Stimulated activated CD4-positive, alpha-beta T cell treated with anti-CD3 and anti-CD28 coated beads, Interleukin-15, amount 100 ng/mL, for 24 hours (primary cell): ENCODE results near the gene MRC2.
"Not testable (repeated sequence)": the region's sequence is repeated elsewhere in the genome, so short reads cannot be mapped to it uniquely, and the experiment has no call there.

Experiments used
- DNase-seq: peaks from one replicate; pipeline ENCODE4 v3.0.0-alpha.2; 2020

MRC2 gene

GRCh38 chr17:62627219-62627903 is at the start of gene MRC2:
Gene MRC2, plus strand, starts transcription at chr17:62627670. Its CDS starts 133 bp downstream, at chr17:62627803.
- peak; percentile 78 for DNase-seq

- DNase-seq = no peak
These were observed 48.5 kb upstream of the MRC2 start for GRCh38 chr17:62578757-62579487.

- DNase-seq = no peak
These were observed 46.5 kb upstream of the MRC2 start for GRCh38 chr17:62580947-62581346.

GRCh38 chr17:62581764-62582163 is 45.7 kb upstream of the MRC2 start:
- no peak for DNase-seq

- no peak for DNase-seq
These were observed 39.9 kb upstream of the MRC2 start for GRCh38 chr17:62587554-62587953.

GRCh38 chr17:62588109-62588508 is 39.4 kb upstream of the MRC2 start:
- DNase-seq = no peak

- DNase-seq = no peak
These were observed 36.1 kb upstream of the MRC2 start for GRCh38 chr17:62591333-62591732.

GRCh38 chr17:62591822-62592221 is 35.6 kb upstream of the MRC2 start:
- DNase-seq = not testable (repeated sequence)

GRCh38 chr17:62592341-62593099 is 35.0 kb upstream of the MRC2 start:
- DNase-seq = no peak

- no peak for DNase-seq
These were observed 32.0 kb upstream of the MRC2 start for GRCh38 chr17:62595484-62595883.

- DNase-seq = no peak
These were observed 30.8 kb upstream of the MRC2 start for GRCh38 chr17:62596662-62597061.

- DNase-seq = no peak
These were observed 30.3 kb upstream of the MRC2 start for GRCh38 chr17:62597150-62597549.

GRCh38 chr17:62597920-62598319 is 29.6 kb upstream of the MRC2 start:
- no peak for DNase-seq

GRCh38 chr17:62599964-62600657 is 27.4 kb upstream of the MRC2 start:
- no peak for DNase-seq

GRCh38 chr17:62600805-62601204 is 26.7 kb upstream of the MRC2 start:
- no peak for DNase-seq

- no peak for DNase-seq
These were observed 26.0 kb upstream of the MRC2 start for GRCh38 chr17:62601471-62601870.

GRCh38 chr17:62603783-62604182 is 23.7 kb upstream of the MRC2 start:
- not testable (repeated sequence) for DNase-seq

- DNase-seq = no peak
These were observed 21.9 kb upstream of the MRC2 start for GRCh38 chr17:62605588-62605987.

- DNase-seq = no peak
These were observed 16.2 kb upstream of the MRC2 start for GRCh38 chr17:62611292-62611691.

- DNase-seq = no peak
These were observed 15.7 kb upstream of the MRC2 start for GRCh38 chr17:62611728-62612127.

GRCh38 chr17:62612289-62612688 is 15.2 kb upstream of the MRC2 start:
- DNase-seq = not testable (repeated sequence)

GRCh38 chr17:62613095-62613494 is 14.4 kb upstream of the MRC2 start:
- not testable (repeated sequence) for DNase-seq

- no peak for DNase-seq
These were observed 13.3 kb upstream of the MRC2 start for GRCh38 chr17:62614142-62614541.
